ENCODE measurements around the gene EPHA7.
A peak's percentile ranks its signal among the peaks of the same experiment; 100 is the strongest.

Gene EPHA7

GRCh38 chr6:93417421-93418013 is 1.8 kb downstream of the EPHA7 start:
- H3K4me1 Mint-ChIP-seq: no peaks in the 10 kb centered on the region
- DNase-seq (ENCODE audit: low spot score in 2 of 2) (no peak), ATAC-seq (replicated peaks; ENCODE audit: extremely low read depth, poor library complexity, severe bottlenecking) (no peak)
- H3K36me3 Mint-ChIP-seq (ENCODE audit: insufficient read depth): no peaks in the 10 kb centered on the region
- H3K27me3 Mint-ChIP-seq: peaks cover 36% of the 10 kb centered on the region
- H3K27ac Mint-ChIP-seq (ENCODE audit: low read depth): no peak overlapping the region
- H3K4me3 Mint-ChIP-seq: peak overlapping the region; percentile 4
- H3K9me3 Mint-ChIP-seq: no peaks in the 10 kb centered on the region

- Mint-ChIP-seq H3K27me3 (peaks cover 36% of the 10 kb centered on the region), H3K36me3 (ENCODE audit: insufficient read depth) (no peaks in the 10 kb centered on the region), H3K9me3 (no peaks in the 10 kb centered on the region), H3K4me1 (no peaks in the 10 kb centered on the region), H3K4me3 (peak overlapping the region; percentile 4), H3K27ac (ENCODE audit: low read depth) (no peak overlapping the region)
- no peak for DNase-seq (ENCODE audit: low spot score in 2 of 2)
- ATAC-seq (replicated peaks; ENCODE audit: extremely low read depth, poor library complexity, severe bottlenecking): no peak
These were observed 2.6 kb downstream of the EPHA7 start for GRCh38 chr6:93416571-93417420.

GRCh38 chr6:93413190-93413589 is 6.2 kb downstream of the EPHA7 start:
- Mint-ChIP-seq H3K27me3 (peaks cover 11% of the 10 kb centered on the region), H3K9me3 (no peaks in the 10 kb centered on the region), H3K36me3 (ENCODE audit: insufficient read depth) (no peaks in the 10 kb centered on the region), H3K4me1 (no peaks in the 10 kb centered on the region), H3K4me3 (no peak overlapping the region), H3K27ac (ENCODE audit: low read depth) (no peak overlapping the region)
- ATAC-seq (replicated peaks; ENCODE audit: extremely low read depth, poor library complexity, severe bottlenecking) (no peak), DNase-seq (ENCODE audit: low spot score in 2 of 2) (no peak)

GRCh38 chr6:93412452-93412851 is 6.9 kb downstream of the EPHA7 start:
- Mint-ChIP-seq H3K4me3 (no peak overlapping the region), H3K27me3 (peaks cover 5% of the 10 kb centered on the region), H3K27ac (ENCODE audit: low read depth) (no peak overlapping the region), H3K9me3 (no peaks in the 10 kb centered on the region), H3K4me1 (no peaks in the 10 kb centered on the region), H3K36me3 (ENCODE audit: insufficient read depth) (no peaks in the 10 kb centered on the region)
- DNase-seq (ENCODE audit: low spot score in 2 of 2) (no peak), ATAC-seq (replicated peaks; ENCODE audit: extremely low read depth, poor library complexity, severe bottlenecking) (no peak)

GRCh38 chr6:93407186-93407585 is 12.2 kb downstream of the EPHA7 start:
- no peak for ATAC-seq (replicated peaks; ENCODE audit: extremely low read depth, poor library complexity, severe bottlenecking)
- Mint-ChIP-seq H3K27me3 (no peaks in the 10 kb centered on the region), H3K4me1 (no peaks in the 10 kb centered on the region), H3K4me3 (no peak overlapping the region), H3K9me3 (no peaks in the 10 kb centered on the region), H3K36me3 (ENCODE audit: insufficient read depth) (no peaks in the 10 kb centered on the region), H3K27ac (ENCODE audit: low read depth) (no peak overlapping the region)
- no peak for DNase-seq (ENCODE audit: low spot score in 2 of 2)

- DNase-seq (ENCODE audit: low spot score in 2 of 2) (no peak), ATAC-seq (replicated peaks; ENCODE audit: extremely low read depth, poor library complexity, severe bottlenecking) (no peak)
- Mint-ChIP-seq H3K27me3 (no peaks in the 10 kb centered on the region), H3K4me3 (no peak overlapping the region), H3K36me3 (ENCODE audit: insufficient read depth) (no peaks in the 10 kb centered on the region), H3K27ac (ENCODE audit: low read depth) (no peak overlapping the region), H3K9me3 (no peaks in the 10 kb centered on the region), H3K4me1 (no peaks in the 10 kb centered on the region)
These were observed 16.0 kb downstream of the EPHA7 start for GRCh38 chr6:93403390-93403789.

GRCh38 chr6:93398723-93399122 is 20.6 kb downstream of the EPHA7 start:
- DNase-seq (ENCODE audit: low spot score in 2 of 2) (no peak), ATAC-seq (replicated peaks; ENCODE audit: extremely low read depth, poor library complexity, severe bottlenecking) (no peak)
- Mint-ChIP-seq H3K36me3 (ENCODE audit: insufficient read depth) (no peaks in the 10 kb centered on the region), H3K9me3 (no peaks in the 10 kb centered on the region), H3K4me1 (no peaks in the 10 kb centered on the region), H3K27me3 (no peaks in the 10 kb centered on the region), H3K27ac (ENCODE audit: low read depth) (no peak overlapping the region), H3K4me3 (no peak overlapping the region)

GRCh38 chr6:93394471-93394870 is 24.9 kb downstream of the EPHA7 start:
- H3K9me3 Mint-ChIP-seq: no peaks in the 10 kb centered on the region
- no peaks in the 10 kb centered on the region for H3K36me3 Mint-ChIP-seq (ENCODE audit: insufficient read depth)
- DNase-seq (ENCODE audit: low spot score in 2 of 2): no peak
- no peak overlapping the region for H3K4me3 Mint-ChIP-seq
- no peak overlapping the region for H3K27ac Mint-ChIP-seq (ENCODE audit: low read depth)
- ATAC-seq (replicated peaks; ENCODE audit: extremely low read depth, poor library complexity, severe bottlenecking): no peak
- no peaks in the 10 kb centered on the region for H3K27me3 Mint-ChIP-seq
- no peaks in the 10 kb centered on the region for H3K4me1 Mint-ChIP-seq

GRCh38 chr6:93393554-93394074 is 25.7 kb downstream of the EPHA7 start:
- Mint-ChIP-seq H3K9me3 (peaks cover 1% of the 10 kb centered on the region), H3K4me1 (no peaks in the 10 kb centered on the region), H3K27me3 (no peaks in the 10 kb centered on the region), H3K36me3 (ENCODE audit: insufficient read depth) (no peaks in the 10 kb centered on the region), H3K27ac (ENCODE audit: low read depth) (no peak overlapping the region), H3K4me3 (no peak overlapping the region)
- no peak for DNase-seq (ENCODE audit: low spot score in 2 of 2)
- ATAC-seq (replicated peaks; ENCODE audit: extremely low read depth, poor library complexity, severe bottlenecking): no peak

GRCh38 chr6:93392797-93393196 is 26.6 kb downstream of the EPHA7 start:
- no peak for DNase-seq (ENCODE audit: low spot score in 2 of 2)
- Mint-ChIP-seq H3K4me1 (no peaks in the 10 kb centered on the region), H3K27me3 (no peaks in the 10 kb centered on the region), H3K4me3 (no peak overlapping the region), H3K27ac (ENCODE audit: low read depth) (no peak overlapping the region), H3K9me3 (peaks cover 6% of the 10 kb centered on the region), H3K36me3 (ENCODE audit: insufficient read depth) (no peaks in the 10 kb centered on the region)
- ATAC-seq (replicated peaks; ENCODE audit: extremely low read depth, poor library complexity, severe bottlenecking): no peak

GRCh38 chr6:93391965-93392364 is 27.4 kb downstream of the EPHA7 start:
- peaks cover 14% of the 10 kb centered on the region for H3K9me3 Mint-ChIP-seq
- H3K36me3 Mint-ChIP-seq (ENCODE audit: insufficient read depth): no peaks in the 10 kb centered on the region
- no peaks in the 10 kb centered on the region for H3K4me1 Mint-ChIP-seq
- DNase-seq (ENCODE audit: low spot score in 2 of 2): no peak
- no peak overlapping the region for H3K4me3 Mint-ChIP-seq
- no peak overlapping the region for H3K27ac Mint-ChIP-seq (ENCODE audit: low read depth)
- no peak for ATAC-seq (replicated peaks; ENCODE audit: extremely low read depth, poor library complexity, severe bottlenecking)
- H3K27me3 Mint-ChIP-seq: no peaks in the 10 kb centered on the region

GRCh38 chr6:93389192-93389591 is 30.2 kb downstream of the EPHA7 start:
- no peaks in the 10 kb centered on the region for H3K4me1 Mint-ChIP-seq
- H3K36me3 Mint-ChIP-seq (ENCODE audit: insufficient read depth): no peaks in the 10 kb centered on the region
- H3K27me3 Mint-ChIP-seq: no peaks in the 10 kb centered on the region
- ATAC-seq (replicated peaks; ENCODE audit: extremely low read depth, poor library complexity, severe bottlenecking) (no peak), DNase-seq (ENCODE audit: low spot score in 2 of 2) (no peak)
- peaks cover 15% of the 10 kb centered on the region for H3K9me3 Mint-ChIP-seq
- no peak overlapping the region for H3K4me3 Mint-ChIP-seq
- H3K27ac Mint-ChIP-seq (ENCODE audit: low read depth): no peak overlapping the region

GRCh38 chr6:93388070-93388469 is 31.3 kb downstream of the EPHA7 start:
- H3K4me1 Mint-ChIP-seq: no peaks in the 10 kb centered on the region
- H3K36me3 Mint-ChIP-seq (ENCODE audit: insufficient read depth): no peaks in the 10 kb centered on the region
- H3K4me3 Mint-ChIP-seq: no peak overlapping the region
- DNase-seq (ENCODE audit: low spot score in 2 of 2) (no peak), ATAC-seq (replicated peaks; ENCODE audit: extremely low read depth, poor library complexity, severe bottlenecking) (no peak)
- no peak overlapping the region for H3K27ac Mint-ChIP-seq (ENCODE audit: low read depth)
- no peaks in the 10 kb centered on the region for H3K27me3 Mint-ChIP-seq
- H3K9me3 Mint-ChIP-seq: peaks cover 15% of the 10 kb centered on the region
